Measurements from ENCODE around the gene PTPN1.
"Not testable (repeated sequence)": the region's sequence is repeated elsewhere in the genome, so short reads cannot be mapped to it uniquely, and the experiment has no call there.

Gene PTPN1

GRCh38 chr20:50535162-50535561 is 25.0 kb downstream of the PTPN1 start:
- DNase-seq, result no peak

GRCh38 chr20:50536333-50536732 is 26.1 kb downstream of the PTPN1 start:
- DNase-seq, result peak; percentile 42

- DNase-seq, result no peak
Observed at GRCh38 chr20:50537546-50538201, 27.5 kb downstream of the PTPN1 start.

- DNase-seq, result no peak
Observed at GRCh38 chr20:50538276-50538675, 28.1 kb downstream of the PTPN1 start.

- DNase-seq, result not testable (repeated sequence)
Observed at GRCh38 chr20:50539798-50540197, 29.6 kb downstream of the PTPN1 start.

GRCh38 chr20:50540620-50541605 is 30.7 kb downstream of the PTPN1 start:
- DNase-seq, result no peak

- no peak for DNase-seq
Observed at GRCh38 chr20:50541606-50542041, 31.4 kb downstream of the PTPN1 start.

GRCh38 chr20:50543326-50543725 is 33.1 kb downstream of the PTPN1 start:
- DNase-seq, result no peak

- no peak for DNase-seq
Observed at GRCh38 chr20:50545126-50545525, 34.9 kb downstream of the PTPN1 start.

- peak; percentile 10 for DNase-seq
Observed at GRCh38 chr20:50546729-50547314, 36.6 kb downstream of the PTPN1 start.

GRCh38 chr20:50547964-50548363 is 37.8 kb downstream of the PTPN1 start:
- DNase-seq, result no peak

- DNase-seq, result no peak
Observed at GRCh38 chr20:50548396-50548795, 38.2 kb downstream of the PTPN1 start.

GRCh38 chr20:50550531-50550930 is 40.3 kb downstream of the PTPN1 start:
- DNase-seq, result no peak

GRCh38 chr20:50551288-50551687 is 41.1 kb downstream of the PTPN1 start:
- no peak for DNase-seq

- no peak for DNase-seq
Observed at GRCh38 chr20:50552979-50553378, 42.8 kb downstream of the PTPN1 start.

GRCh38 chr20:50554694-50555579 is 44.8 kb downstream of the PTPN1 start:
- no peak for DNase-seq

- no peak for DNase-seq
Observed at GRCh38 chr20:50555662-50556061, 45.5 kb downstream of the PTPN1 start.

GRCh38 chr20:50557549-50558134 is 47.5 kb downstream of the PTPN1 start:
- DNase-seq, result no peak

GRCh38 chr20:50558483-50558925 is 48.3 kb downstream of the PTPN1 start:
- DNase-seq, result peak; percentile 25

- no peak for DNase-seq
Observed at GRCh38 chr20:50559149-50559548, 49.0 kb downstream of the PTPN1 start.

GRCh38 chr20:50559856-50560638 is 49.9 kb downstream of the PTPN1 start:
- DNase-seq, result no peak

All from DMS53 (cell line).